ENCODE measurements around the gene AVP. TPM values are rescaled to one million over a fixed set of nuclear protein-coding genes. Genes with fewer than 3 reads are reported as not detected.

The AVP gene
- total and polyA plus RNA-seq, 4 donors = not detected

DNA sequence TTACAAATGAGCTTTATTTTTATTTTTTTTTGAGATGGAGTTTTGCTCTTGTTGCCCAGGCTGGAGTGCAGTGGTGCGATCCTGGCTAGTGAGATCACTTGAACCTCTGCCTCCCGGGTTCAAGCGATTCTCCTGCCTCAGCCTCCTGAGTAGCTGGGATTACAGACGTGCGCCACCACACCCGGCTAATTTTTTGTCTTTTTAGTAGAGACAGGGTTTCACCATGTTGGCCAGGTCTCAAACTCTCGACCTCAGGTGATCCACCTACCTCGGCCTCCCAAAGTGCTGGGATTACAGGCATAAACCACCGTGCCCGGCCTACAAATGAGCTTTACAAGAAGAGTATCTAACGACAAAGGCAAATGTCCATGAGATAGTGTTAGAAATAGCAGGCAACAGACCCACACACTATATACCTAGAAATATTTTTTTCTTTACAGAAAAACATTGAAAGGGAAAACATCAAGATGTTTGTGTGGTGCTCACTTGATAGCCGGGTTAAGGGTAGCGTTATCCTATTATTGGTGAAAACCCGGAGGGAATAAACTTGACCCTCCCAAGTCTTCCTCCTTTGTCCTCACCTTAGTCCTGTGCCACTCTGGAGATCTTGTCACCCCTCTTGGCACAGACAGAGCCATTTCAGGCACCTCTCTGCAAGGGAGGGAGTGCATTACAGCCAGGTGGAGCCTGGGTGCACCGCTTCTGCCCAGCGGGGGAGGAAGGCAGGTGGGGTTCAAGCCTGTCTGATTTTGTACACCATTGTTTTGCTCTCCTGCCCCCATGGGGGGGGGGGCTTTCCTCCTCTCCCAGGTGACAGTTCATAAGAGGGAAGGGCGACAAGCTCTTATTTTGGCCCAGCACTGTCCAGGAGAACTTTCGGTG is 21.0 kb upstream of the AVP start:
- intact Hi-C loops (cut with DNase I) = no loop called here
- 93 to 95% methylated on average over 18 of the region's 18 CpGs for WGBS, 2 donors

DNA sequence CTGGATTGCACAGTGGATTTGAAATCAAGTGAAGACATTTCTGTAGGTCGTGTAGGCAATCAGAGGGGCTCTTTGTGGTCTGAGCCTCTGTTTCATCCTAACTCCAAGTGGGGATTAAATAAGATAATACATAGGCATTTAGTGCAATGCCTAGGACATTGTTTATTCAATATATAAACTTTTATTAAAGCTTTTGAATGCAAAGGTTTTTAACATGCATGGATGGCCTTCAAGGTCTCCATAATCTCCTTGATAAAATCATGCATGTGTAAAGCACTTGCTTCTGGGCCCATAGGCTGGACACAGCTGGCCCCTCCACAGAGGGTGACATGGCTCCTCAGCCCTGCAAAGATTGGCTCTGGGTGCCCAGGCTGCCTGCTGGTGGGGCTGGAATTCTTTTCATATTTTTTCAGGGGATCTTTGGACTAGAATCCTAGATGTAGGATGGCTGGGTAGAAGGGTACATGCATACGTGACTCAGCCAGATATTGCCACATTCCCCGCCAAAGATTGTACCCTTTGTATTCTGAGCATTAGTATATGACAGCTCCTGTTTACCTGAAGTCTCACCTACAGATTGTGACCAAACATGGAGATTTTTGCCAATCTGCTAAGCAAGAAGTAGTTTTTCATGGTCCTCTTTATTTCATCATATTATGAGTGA is 19.0 kb upstream of the AVP start:
- Histone ChIP-seq H3K27me3 (ENCODE audit: control insufficient read depth in 1 of 2, insufficient read depth in 2 of 2, low read length in 1 of 2) (no peaks in the 10 kb centered on the region), H3K27ac (ENCODE audit: low read depth in 1 of 2, low read length in 2 of 2) (no peak overlapping the region), H3K36me3 (ENCODE audit: control insufficient read depth in 1 of 2, insufficient read depth in 2 of 2, low read length in 1 of 2) (peaks cover 0 to 2% of the 10 kb centered on the region in 2 donors), H3K4me1 (ENCODE audit: control insufficient read depth in 1 of 2, insufficient read depth in 2 of 2, low read length in 2 of 2) (no peaks in the 10 kb centered on the region), H3K9me3 (ENCODE audit: control insufficient read depth, low read length) (no peaks in the 10 kb centered on the region), H3K4me3 (ENCODE audit: low read length in 2 of 2) (no peak overlapping the region)
- no peak for ATAC-seq (ENCODE audit: low FRiP score)
- WGBS, 2 donors = 50 to 54% methylated on average over 3 of the region's 3 CpGs
- no peak for DNase-seq
- intact Hi-C loops (cut with DNase I) = no loop called here

More for the DNA sequence above, 21.0 kb upstream of the AVP start:
- no peak overlapping the region for H3K27ac ChIP-seq (ENCODE audit: low read depth in 1 of 2, low read length in 2 of 2)
- H3K36me3 ChIP-seq (ENCODE audit: control insufficient read depth in 1 of 2, insufficient read depth in 2 of 2, low read length in 1 of 2) = peaks cover 0 to 2% of the 10 kb centered on the region in 2 donors
- no peaks in the 10 kb centered on the region for H3K9me3 ChIP-seq (ENCODE audit: control insufficient read depth, low read length)
- no peak for ATAC-seq (ENCODE audit: low FRiP score)
- no peaks in the 10 kb centered on the region for H3K4me1 ChIP-seq (ENCODE audit: control insufficient read depth in 1 of 2, insufficient read depth in 2 of 2, low read length in 2 of 2)
- H3K27me3 ChIP-seq (ENCODE audit: control insufficient read depth in 1 of 2, insufficient read depth in 2 of 2, low read length in 1 of 2) = no peaks in the 10 kb centered on the region
- no peak for DNase-seq
- no peak overlapping the region for H3K4me3 ChIP-seq (ENCODE audit: low read length in 2 of 2)

DNA sequence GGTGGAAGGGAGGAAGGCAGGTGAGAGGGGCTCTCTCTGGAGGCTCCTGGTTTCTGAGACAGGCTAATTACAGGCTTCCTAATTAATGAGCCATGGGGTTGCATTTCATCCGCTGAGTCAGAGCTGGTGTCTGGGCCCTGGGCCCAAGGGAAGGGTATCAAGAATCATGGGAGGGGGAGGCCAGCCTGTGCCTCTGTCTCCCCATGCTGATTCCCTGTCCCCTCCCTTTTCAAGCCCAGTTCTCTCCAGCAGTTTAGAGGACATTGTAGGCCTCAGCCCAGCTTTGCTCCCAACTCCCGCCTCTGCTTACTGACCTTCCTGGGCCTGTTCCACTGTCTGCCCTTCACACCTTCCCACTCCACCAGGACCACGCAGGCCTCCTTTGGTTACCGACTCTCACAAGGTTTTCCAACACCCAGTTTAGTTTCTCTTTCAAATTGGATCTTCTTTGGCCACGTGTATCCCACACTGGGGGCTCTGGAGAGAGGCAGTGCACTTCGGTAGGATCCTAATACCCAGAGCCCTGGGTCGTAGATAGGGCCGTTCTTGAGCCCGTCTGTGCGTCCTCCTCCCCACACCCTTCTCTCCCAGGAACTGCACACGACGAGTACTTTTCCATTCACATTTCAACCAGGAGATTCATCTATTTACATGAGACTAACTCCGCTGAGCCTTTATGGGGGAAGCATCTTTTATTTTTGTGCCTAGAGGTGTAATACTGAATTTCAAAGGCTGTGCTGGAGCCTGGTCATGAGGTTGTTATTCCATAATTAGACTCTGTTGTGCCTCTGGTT is 18.2 kb upstream of the AVP start:
- Histone ChIP-seq H3K4me3 (ENCODE audit: low read length in 2 of 2) (no peak overlapping the region), H3K27me3 (ENCODE audit: control insufficient read depth in 1 of 2, insufficient read depth in 2 of 2, low read length in 1 of 2) (no peaks in the 10 kb centered on the region), H3K4me1 (ENCODE audit: control insufficient read depth in 1 of 2, insufficient read depth in 2 of 2, low read length in 2 of 2) (no peaks in the 10 kb centered on the region), H3K9me3 (ENCODE audit: control insufficient read depth, low read length) (no peaks in the 10 kb centered on the region), H3K27ac (ENCODE audit: low read depth in 1 of 2, low read length in 2 of 2) (no peak overlapping the region), H3K36me3 (ENCODE audit: control insufficient read depth in 1 of 2, insufficient read depth in 2 of 2, low read length in 1 of 2) (peaks cover 0 to 2% of the 10 kb centered on the region in 2 donors)
- DNase-seq = no peak
- ATAC-seq (ENCODE audit: low FRiP score) = no peak
- 77 to 80% methylated on average over 13 of the region's 13 CpGs for WGBS, 2 donors
- intact Hi-C loops (cut with DNase I) = no loop called here

DNA sequence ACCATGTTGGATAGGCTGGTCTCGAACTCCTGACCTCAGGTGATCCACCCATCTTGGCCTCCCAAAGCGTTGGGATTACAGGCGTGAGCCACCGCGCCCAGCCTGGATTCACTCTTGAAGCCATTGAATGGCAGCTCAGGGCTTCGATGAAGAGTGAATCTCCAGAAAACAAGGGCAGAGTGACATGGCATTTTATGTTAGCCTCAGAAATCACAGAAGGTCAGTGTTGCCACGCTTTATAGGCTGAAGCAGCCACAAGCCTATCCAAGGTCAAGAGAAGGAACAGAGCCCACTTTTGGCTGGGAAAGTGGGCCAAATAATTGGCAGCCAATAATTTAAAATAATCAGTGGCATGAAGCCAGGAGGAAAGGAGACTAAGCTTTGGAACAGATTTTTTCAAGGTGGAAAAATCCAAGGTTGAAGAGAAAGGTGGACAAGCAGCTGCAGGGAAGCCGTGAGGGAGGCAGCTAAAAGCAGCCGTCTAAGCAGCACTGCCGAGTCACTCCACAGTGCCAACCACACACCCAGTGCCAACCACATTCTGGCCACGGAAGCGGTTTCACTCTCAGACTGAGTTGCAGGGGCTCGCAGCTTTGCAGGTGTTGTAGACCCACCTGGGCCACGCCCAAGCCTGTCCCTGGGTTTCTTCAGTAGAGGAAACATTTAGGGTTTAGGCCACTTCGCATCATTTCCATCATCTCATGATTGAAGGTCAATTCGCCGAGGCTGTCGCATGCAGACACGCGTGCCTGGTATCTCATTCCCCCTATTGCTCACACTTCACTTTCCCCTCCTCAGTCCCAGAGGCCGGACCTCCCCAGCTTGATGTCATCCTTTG is 17.4 kb upstream of the AVP start:
- Histone ChIP-seq H3K4me1 (ENCODE audit: control insufficient read depth in 1 of 2, insufficient read depth in 2 of 2, low read length in 2 of 2) (no peaks in the 10 kb centered on the region), H3K36me3 (ENCODE audit: control insufficient read depth in 1 of 2, insufficient read depth in 2 of 2, low read length in 1 of 2) (peaks cover 0 to 2% of the 10 kb centered on the region in 2 donors), H3K27ac (ENCODE audit: low read depth in 1 of 2, low read length in 2 of 2) (no peak overlapping the region), H3K27me3 (ENCODE audit: control insufficient read depth in 1 of 2, insufficient read depth in 2 of 2, low read length in 1 of 2) (no peaks in the 10 kb centered on the region), H3K4me3 (ENCODE audit: low read length in 2 of 2) (no peak overlapping the region), H3K9me3 (ENCODE audit: control insufficient read depth, low read length) (no peaks in the 10 kb centered on the region)
- no peak for ATAC-seq (ENCODE audit: low FRiP score)
- 82 to 86% methylated on average over 21 of the region's 21 CpGs for WGBS, 2 donors
- DNase-seq = no peak
- intact Hi-C loops (cut with DNase I) = no loop called here

DNA sequence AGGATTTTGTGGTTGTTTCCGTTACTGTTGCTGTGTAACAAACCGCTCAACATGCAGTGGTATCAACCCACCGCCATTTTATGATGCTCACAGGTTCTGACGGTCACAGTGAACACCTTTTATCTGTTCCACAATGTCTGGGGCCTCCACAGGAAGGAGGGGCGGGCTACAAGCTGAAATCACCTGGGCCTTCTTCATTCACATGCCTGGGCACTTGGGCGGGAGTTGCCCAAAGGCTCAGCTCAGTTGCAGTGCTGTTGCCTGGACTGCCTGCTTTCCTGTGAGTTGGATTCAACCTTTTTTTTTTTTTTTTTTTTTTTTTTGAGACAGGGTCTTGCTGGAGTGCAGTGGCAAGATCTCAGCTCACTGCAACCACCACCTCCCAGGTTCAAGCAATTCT is 16.7 kb upstream of the AVP start:
- H3K27ac ChIP-seq (ENCODE audit: low read depth in 1 of 2, low read length in 2 of 2) = no peak overlapping the region
- no peaks in the 10 kb centered on the region for H3K27me3 ChIP-seq (ENCODE audit: control insufficient read depth in 1 of 2, insufficient read depth in 2 of 2, low read length in 1 of 2)
- 96 to 98% methylated on average over 6 of the region's 6 CpGs for WGBS, 2 donors
- no peak for DNase-seq
- no peaks in the 10 kb centered on the region for H3K4me1 ChIP-seq (ENCODE audit: control insufficient read depth in 1 of 2, insufficient read depth in 2 of 2, low read length in 2 of 2)
- intact Hi-C loops (cut with DNase I) = no loop called here
- H3K9me3 ChIP-seq (ENCODE audit: control insufficient read depth, low read length) = no peaks in the 10 kb centered on the region
- no peak for ATAC-seq (ENCODE audit: low FRiP score)
- H3K36me3 ChIP-seq (ENCODE audit: control insufficient read depth in 1 of 2, insufficient read depth in 2 of 2, low read length in 1 of 2) = no peaks in the 10 kb centered on the region
- no peak overlapping the region for H3K4me3 ChIP-seq (ENCODE audit: low read length in 2 of 2)

DNA sequence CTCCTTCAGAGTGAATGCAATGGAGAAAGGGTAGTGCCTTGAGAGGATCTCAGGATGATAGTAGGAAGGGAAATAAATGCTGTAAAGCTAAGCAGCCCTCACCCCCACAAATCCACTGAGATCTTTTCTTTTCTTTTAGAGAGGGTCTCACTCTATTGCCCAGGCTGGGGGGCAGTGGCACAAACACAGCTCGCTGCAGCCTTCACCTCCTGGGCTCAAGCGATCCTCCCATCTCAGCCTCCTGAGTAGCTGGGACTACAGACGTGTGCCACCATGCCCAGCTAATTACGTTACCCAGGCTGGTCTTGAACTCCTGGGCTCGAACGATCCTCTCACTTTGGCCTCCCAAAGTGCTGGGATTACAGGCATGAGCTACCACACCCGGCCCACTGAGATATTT is 16.0 kb upstream of the AVP start:
- intact Hi-C loops (cut with DNase I) = no loop called here

DNA sequence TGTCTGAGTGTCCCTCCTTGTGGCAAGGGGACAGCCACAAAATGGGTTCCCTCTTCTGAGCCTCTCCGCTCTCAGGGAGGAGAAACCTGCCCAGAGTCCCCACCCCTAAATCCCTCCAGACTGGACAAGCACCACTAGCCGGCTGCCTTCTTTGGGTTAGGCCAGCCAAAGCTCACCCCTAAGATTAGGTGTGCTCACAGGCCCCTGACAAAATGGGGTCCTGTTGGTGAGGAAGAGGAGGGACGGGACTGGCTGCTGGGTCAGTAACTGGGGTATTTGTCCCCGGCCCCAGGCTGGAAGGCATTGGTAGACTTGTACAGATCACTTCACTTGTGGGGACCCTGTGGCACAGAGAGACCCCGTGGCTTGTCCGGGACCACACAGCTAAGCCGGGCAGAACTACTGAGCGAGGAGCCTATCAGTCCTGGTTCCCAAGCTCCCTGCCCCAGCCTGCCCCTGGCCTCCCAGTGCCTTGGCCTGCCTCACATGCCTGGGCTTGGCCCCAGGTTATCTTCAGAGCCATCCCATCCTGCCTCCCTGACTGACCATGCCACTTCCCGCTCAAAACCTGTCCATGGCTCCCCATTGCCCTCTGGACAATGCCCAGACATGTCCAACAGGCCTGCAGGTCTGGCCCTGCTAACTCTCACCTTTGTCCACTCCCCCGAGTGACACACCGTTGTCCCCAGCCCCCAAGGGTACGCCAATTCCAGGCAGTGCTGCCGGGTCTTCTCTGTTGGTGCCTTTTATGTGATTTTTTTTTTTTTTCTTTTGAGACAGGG is 10.5 kb upstream of the AVP start:
- DNase-seq (no peak), ATAC-seq (ENCODE audit: low FRiP score) (no peak)
- WGBS, 2 donors = 90 to 94% methylated on average over 12 to 13 of the region's 13 CpGs
- H3K27ac ChIP-seq (ENCODE audit: low read depth in 1 of 2, low read length in 2 of 2) = no peak overlapping the region
- no peaks in the 10 kb centered on the region for H3K9me3 ChIP-seq (ENCODE audit: control insufficient read depth, low read length)
- intact Hi-C loops (cut with DNase I) = no loop called here
- no peaks in the 10 kb centered on the region for H3K27me3 ChIP-seq (ENCODE audit: control insufficient read depth in 1 of 2, insufficient read depth in 2 of 2, low read length in 1 of 2)
- H3K36me3 ChIP-seq (ENCODE audit: control insufficient read depth in 1 of 2, insufficient read depth in 2 of 2, low read length in 1 of 2) = no peaks in the 10 kb centered on the region
- no peaks in the 10 kb centered on the region for H3K4me1 ChIP-seq (ENCODE audit: control insufficient read depth in 1 of 2, insufficient read depth in 2 of 2, low read length in 2 of 2)
- H3K4me3 ChIP-seq (ENCODE audit: low read length in 2 of 2) = no peak overlapping the region

More for the DNA sequence above, 16.0 kb upstream of the AVP start:
- Histone ChIP-seq H3K4me1 (ENCODE audit: control insufficient read depth in 1 of 2, insufficient read depth in 2 of 2, low read length in 2 of 2) (no peaks in the 10 kb centered on the region), H3K9me3 (ENCODE audit: control insufficient read depth, low read length) (no peaks in the 10 kb centered on the region), H3K4me3 (ENCODE audit: low read length in 2 of 2) (no peak overlapping the region), H3K36me3 (ENCODE audit: control insufficient read depth in 1 of 2, insufficient read depth in 2 of 2, low read length in 1 of 2) (no peaks in the 10 kb centered on the region), H3K27me3 (ENCODE audit: control insufficient read depth in 1 of 2, insufficient read depth in 2 of 2, low read length in 1 of 2) (no peaks in the 10 kb centered on the region), H3K27ac (ENCODE audit: low read depth in 1 of 2, low read length in 2 of 2) (no peak overlapping the region)
- DNase-seq = no peak
- ATAC-seq (ENCODE audit: low FRiP score) = no peak
- 92 to 93% methylated on average over 7 of the region's 7 CpGs for WGBS, 2 donors
